ENCODE measurements around the gene ANO9. TPM values are rescaled to one million over a fixed set of nuclear protein-coding genes. Genes with fewer than 3 reads are reported as not detected.

ANO9 gene
- total RNA-seq, 2 donors from 2014 or later: 0.57 to 0.93 TPM

DNA sequence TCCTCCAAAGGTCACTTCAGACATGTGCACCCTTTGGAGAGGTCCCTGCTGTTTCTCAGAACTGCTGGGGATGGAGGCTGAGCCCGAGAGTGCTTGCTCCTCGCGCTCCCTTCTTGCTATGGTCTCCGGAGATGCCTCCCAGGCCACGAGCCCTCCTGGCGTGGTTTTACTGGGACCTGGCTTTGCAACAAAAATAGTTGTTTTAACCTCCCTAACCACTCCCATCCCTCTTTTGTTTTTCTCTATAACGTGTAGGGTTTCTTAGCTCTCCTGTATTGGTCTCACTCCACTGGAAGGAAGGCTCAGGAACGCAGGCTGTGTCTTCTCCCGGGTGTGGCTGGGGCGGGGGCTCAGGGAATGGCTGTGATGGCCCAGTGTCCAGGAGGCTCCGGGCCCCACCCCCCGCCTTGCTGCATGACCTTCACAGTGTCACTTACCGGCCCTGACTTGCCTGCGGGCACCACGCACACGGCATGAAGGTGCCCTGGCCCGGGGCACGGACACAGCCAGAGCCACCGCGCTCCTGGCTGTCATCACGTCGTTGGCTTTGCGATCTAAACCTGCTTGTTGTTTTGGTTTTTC, 13.8 kb upstream of the ANO9 start:
- intact Hi-C loops (cut with DNase I): no loop called here
- DNase-seq (ENCODE audit: low spot score): no peak

DNA sequence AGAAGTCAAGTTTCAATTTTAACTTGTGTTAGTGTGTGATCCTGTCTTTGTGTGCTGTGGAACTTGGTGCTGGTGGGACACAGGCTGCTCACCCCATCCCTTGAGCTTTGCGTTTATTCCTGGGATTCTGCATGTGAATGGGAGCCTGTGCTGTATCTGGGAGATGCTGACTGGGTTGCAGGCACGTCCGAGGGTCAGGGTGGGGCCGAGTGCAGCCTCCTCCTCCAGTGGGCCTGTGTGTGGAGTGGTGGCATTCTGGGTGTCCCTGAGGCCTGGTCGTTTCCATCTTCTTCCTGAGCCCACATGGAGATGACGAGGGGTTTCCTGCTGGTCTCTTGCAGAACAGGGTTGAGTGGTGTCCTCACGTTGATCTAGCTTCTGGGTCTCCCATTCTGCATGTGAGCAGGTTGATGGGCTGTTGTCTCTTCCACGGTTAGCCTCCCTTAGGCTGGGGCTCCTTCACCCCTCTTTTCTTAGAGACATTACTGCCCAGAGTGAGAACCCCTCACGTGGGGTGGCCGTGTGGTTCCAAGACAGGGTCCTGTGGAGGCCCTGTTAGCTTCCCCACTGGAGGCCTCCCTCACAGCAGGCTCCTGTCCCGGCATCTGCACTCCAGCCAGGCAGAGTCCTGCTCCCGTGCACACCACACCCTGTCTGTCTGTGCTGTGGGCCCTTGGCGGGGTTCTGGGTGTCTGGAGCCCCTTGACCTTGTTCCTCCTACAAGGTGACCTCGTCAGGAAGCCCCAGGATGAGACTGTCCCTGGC, 13.2 kb upstream of the ANO9 start:
- DNase-seq (ENCODE audit: low spot score): no peak
- intact Hi-C loops (cut with DNase I): no loop called here

DNA sequence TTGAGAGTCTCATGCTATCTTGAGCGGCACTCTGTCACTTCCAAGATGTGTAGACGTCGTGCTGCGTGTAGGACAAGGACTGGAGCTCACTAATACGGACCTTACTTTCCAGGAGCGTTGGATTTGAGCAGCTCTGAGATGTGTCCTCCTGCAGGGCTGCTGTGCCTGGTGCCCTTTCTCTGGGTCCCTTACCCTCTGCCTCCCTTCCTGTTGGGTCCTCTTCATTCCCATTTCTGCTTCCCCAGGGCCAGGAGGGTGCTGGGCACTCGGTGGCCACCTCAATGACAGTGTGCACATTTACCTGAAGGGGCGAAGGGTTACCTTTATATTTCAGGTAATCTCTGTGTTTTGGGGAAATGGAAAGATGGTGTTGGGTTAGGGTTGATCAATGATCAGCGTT, 12.2 kb upstream of the ANO9 start:
- no peak for DNase-seq (ENCODE audit: low spot score)
- intact Hi-C loops (cut with DNase I): no loop called here

DNA sequence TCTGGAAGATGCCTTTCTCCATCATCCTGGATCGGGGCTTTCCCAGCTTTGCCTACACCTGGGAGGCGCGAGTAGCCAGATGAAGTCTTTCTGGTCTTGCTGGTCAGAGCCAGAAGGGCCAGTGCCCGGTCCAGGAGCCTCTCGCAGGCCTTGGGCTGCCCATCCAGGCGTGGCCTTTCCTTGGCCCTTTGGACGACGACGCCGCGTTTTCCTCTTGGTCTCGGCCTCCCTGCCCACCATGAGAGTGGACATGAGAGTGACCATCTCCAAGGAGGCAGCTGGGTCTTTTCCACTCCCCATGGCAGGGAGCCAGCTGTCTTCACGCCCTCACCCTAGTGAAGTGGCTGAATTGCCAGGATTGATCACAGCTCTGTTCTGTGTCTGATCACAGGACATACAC, 11.8 kb upstream of the ANO9 start:
- intact Hi-C loops (cut with DNase I): no loop called here
- DNase-seq (ENCODE audit: low spot score): no peak

DNA sequence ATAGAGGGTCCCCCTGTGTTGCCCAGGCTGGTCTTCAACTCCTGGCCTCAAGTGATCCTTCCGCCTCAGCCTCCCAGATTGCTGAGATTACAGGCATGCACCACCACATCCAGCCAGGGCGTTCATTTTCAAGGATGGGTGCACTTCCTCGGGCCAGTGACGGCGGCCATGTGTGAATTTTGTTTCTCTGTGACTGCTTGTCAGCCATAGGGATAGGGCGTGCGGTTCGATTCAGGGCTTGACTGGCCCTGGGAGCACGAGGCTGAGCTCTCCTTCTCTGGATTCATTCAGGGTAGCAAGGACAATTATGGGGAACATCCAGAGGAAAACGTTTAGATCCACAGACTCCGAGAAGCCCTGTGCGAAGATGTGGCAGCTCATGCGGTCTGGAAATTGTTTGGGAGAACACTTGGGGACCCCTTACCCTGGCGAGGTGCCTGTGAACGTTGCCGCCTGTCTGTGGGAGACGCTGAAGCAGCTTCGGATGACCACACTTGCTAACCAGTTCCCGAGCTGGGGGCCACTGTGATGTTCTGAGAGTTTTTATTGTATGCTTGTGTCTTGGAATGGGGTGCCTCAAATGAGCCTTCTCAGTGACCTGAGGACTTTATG, 11.2 kb upstream of the ANO9 start:
- intact Hi-C loops (cut with DNase I): no loop called here
- no peak for DNase-seq (ENCODE audit: low spot score)

DNA sequence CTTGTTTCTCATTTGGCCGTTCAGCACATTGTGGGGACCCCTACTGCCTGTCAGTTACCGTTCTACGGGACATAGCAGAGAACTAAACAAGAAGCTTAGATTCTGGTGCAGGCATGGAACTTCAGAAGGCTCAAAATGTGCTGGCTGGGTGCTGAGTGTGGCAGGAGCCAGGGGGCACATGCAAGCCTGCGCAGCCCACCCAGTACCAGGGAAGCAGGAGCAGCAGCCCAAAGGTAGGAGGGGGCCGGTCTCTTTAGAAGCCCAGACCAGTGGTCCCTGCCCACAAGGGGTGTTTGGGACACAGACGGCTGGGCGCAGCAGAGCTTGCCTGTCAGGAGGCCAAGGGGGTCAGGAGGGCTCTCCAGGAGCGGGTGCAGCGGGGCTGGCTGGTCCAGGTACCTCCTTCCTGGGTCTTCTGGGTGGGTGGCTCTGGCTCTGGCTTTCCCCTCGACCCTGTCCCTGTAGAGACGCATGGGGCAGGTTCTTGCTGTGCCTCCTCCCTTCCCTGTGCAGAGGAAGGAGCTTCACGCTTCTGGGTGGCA, 10.5 kb upstream of the ANO9 start:
- intact Hi-C loops (cut with DNase I): no loop called here
- no peak for DNase-seq (ENCODE audit: low spot score)

DNA sequence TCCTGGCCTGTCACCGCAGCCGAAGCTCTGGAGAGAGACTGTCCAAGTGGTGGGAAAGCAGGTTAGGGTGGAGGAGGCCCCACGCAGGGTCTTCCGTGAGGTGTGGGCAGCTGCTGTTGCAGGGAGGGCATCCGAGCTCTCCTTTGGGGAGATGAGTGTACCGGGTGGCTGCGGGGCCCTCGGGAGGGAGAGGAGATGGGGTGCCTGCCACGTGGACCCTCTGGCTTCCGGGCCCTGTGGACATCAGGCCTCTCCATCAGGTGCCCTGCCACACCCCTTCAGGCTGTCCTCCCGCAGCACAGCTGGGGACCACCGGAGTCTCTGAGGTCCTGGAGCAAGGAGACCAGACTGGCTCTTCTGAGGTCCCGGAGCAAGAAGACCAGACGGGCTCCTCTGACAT, 9.9 kb upstream of the ANO9 start:
- no peak for DNase-seq (ENCODE audit: low spot score)
- intact Hi-C loops (cut with DNase I): no loop called here

DNA sequence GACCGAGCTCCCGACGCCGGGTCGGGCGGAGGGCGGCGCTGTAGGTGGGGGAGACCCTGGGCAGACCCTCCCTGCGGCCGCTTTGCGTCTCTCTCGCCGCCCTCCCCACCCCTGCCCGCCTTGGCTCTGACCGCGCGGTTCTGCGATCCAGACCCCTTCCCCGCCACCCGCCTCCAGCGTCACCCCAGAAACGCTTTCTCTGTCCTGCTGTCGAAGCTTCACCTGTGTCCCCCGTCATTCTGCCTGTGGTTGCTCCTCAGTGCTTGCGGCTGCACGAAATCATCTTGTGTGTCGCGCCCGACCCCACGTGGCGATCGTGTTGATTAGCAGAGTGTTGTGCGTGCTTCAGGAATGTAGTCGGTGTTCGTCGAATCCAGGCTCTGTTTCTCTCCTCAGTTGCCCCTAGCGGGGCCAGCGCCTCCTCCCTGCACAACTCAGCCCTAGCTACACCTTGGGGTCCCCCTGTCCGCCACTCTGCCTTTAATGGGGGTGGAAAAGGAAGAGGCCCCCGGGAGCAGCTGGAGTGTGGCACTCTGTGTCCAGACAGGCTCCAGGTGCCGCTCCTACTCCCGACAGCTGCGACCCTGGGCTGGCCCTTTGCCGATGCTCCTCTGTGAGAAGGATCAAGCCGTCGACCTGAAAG, 9.1 kb upstream of the ANO9 start:
- intact Hi-C loops (cut with DNase I): no loop called here
- DNase-seq (ENCODE audit: low spot score): no peak

DNA sequence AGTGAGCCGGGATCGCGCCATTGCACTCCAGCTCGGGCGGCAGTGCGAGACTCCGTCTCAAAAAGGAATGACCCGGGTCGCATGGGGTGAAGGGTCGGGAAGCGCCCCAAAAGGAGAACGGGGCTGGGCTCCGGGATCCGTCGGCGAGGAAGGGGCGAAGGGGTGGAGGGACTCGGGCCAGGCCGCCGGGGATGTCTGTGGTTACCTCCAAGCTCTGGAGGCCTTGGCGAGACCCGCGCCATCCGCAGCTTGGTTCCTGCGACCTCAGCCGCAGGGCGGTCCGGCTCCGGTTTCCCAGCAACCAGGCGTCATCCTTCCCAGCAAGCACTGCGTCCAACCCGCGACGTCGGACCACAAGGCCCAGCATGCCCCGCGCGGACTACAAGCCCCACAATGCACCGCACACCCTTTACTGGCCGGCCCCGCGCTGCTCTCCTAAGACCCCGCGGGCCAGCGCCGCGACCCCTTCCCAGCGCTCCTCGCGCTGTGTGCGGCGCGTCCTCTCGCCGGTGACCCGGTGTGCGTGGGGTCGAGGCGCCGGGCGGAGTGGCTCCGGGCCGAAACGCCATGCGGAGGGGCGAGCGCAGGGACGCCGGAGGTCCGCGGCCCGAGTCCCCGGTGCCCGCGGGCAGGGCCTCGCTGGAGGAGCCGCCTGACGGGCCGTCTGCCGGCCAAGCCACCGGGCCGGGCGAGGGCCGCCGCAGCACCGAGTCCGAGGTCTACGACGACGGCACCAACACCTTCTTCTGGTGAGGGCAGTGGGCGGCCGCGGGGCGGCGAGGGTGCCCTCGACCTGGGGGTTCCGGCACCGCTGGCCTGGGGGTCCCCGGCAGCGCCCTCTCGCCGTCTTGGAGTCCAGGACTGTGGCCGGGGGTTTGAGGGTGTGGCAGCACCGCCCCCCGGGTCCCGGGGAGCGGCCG, 8.3 kb upstream of the ANO9 start, which contains the start of gene PTDSS2:
PTDSS2 (plus strand) TSS at position 391 of the 920 bp plus-strand sequence; CDS start at position 568, 177 bp downstream.
- intact Hi-C loops (cut with DNase I): no loop called here

DNA sequence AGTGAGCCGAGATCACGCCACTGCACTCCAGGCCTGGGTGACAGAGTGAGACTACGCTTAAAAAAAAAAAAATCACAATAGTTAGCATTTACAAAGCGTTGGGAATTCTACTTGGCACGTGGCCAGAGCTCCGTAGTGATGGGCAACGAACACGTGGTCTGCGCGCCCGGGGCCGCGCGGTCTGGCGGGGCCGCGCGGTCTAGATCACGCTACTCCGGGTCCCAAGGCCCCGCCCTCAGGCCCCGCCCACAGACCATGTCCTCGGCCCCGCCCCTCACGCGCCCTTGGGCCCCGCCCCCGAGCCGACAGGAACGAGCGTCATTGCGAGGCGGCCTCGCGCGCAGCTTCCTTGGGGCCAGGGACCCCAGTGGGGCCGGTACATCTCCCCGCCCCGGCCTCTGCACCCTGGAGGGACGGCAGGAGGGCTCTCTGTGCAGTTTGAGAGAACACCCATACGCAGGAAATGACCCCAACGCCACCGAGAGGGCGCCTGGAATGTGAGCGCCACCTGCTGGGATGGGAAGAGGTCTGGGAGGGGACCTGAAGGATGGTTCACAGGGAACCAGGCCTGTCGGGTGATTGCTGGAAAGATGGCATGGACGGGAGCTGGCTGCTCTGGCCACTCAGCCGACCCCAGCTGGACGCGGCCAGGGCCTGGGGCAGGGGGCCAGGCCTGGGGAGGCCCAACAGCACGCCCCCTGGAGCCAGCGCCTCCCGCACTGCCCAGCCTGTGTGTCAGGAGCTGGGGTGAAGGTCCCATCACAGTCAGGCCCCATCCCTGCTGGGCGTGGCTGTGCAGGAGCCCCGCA, 6.3 kb upstream of the ANO9 start:
- intact Hi-C loops (cut with DNase I): no loop called here

More for the DNA sequence above, 8.3 kb upstream of the ANO9 start, which contains the start of gene PTDSS2:
- peak; percentile 99 for DNase-seq (ENCODE audit: low spot score)

DNA sequence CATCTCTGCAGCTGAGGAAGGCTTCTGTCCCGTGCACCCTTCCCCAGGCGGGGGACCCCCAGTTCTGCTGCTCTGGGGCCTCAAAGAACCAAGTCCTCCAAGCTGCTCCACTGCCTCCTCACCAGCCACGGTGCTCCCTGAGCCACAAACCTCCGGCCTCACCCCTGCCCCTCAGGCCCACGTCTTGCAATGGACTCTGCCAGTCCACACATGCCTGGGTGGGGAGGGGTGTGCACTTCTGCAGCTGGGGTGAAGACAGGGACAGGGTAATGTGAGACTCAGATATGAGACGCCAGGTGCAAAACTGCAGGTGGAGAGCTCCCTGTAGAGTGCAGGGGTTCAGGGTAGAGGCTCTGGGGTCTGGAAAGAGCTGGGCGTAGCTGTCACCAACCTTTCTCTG, 5.1 kb upstream of the ANO9 start:
- intact Hi-C loops (cut with DNase I): no loop called here
- DNase-seq (ENCODE audit: low spot score): peak; percentile 76

More for the DNA sequence above, 6.3 kb upstream of the ANO9 start:
- peak; percentile 98 for DNase-seq (ENCODE audit: low spot score)

DNA sequence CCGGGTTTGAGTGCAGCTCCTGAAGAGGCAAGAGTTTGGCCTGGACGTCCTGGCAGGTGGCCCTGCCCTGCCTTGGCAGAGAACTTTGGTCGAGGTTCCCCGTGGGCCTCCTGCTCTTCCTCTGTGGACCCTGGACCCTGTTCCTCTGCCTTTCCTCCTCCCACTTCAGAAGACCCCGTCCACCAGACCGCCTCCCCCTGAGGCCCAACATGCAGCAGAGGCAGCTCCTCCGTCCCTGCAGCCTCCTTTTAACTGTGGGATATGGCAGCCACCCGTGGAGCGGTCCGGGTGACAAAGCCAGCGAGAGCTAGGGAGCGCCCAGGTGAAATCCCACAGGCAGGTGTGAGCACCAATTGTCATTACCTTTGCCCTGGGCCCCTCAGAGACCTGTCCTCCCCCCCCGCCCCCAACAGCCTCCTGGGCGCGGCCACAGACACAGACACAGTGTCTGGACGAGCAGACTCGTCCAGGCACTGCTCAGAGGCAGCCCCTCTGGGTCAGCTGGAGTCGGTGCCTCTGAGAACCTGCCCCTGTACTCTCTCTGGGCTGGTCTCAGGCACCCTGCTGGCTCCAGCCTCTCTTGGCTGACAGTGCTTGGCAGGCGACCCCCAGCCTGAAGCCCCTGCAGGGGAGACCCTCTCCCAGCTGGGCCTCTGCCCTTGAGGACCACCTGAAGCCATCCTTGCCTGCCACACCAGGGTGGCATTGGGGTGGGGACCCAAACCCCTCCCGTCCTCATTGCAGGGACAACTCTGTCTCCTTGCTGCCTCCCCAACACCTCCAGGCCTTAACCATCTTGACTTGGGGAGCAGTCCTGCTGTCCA, 4.2 kb upstream of the ANO9 start:
- DNase-seq (ENCODE audit: low spot score): peak; percentile 76
- intact Hi-C loops (cut with DNase I): no loop called here

DNA sequence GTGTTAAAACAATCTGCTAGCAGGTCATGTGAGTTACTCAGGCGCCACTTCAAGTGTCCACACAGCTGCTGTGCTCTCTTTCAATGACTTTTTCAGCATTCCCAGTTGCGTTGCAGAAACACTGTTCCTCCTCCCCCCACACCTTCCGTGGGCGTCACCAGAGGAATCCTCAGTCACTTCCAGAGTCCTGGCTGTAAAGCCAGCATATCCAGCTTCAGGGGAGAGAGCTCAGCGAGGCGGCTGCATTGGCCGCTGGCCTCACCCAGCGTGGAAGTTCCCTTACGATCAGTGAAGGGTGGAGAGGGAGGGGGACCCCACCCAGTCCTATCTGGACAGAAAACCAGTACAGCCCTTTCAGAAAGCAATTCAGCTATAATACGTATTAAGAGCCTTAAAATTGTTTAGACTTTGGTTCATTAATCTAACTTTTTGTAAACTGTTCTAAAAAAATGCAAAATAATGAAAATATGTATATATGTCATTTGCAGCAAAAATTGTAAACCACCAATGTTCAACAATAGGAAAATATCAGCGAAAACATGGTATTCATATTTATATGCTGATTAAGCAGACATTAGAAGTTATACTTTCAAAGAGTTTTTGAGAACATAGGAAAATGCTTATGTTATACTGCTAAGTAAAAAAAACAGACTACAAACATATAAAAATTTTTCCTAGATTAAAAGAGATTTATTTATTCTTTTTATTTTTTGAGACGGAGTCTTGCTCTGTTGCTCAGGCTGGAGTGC, 2.8 kb upstream of the ANO9 start:
- intact Hi-C loops (cut with DNase I): no loop called here
- peak; percentile 78 for DNase-seq (ENCODE audit: low spot score)

DNA sequence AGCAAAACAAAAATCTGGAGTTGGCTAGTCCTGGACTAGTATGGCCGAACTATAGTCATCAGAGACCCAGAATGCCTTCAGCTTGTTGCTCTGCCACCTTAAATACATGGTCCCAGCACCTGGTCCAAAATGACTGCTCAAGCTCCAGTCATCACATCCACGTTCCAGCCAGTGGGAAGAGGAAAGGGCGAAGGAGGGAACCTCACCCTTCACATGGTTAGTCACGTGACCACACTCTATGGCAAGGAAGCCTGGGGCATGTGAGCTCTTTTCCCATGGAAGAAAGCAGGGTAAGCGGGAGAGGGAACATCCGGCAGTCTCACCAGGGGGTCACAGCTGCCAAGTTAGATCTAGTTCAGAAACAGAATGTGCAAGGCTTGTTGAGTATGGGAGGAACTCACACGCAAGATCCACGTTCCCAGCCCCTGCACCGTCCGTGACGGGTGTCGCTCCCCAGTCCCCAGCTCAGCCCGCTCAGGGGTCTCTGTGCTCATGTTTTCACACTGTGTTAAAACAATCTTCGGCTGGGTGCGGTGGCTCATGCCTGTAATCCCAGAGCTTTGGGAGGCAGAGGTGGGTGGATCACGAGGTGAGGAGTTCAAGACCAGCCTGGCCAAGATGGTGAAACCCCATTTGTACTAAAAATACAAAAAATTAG, 1.9 kb upstream of the ANO9 start:
- DNase-seq (ENCODE audit: low spot score): peak; percentile 78
- intact Hi-C loops (cut with DNase I): no loop called here

DNA sequence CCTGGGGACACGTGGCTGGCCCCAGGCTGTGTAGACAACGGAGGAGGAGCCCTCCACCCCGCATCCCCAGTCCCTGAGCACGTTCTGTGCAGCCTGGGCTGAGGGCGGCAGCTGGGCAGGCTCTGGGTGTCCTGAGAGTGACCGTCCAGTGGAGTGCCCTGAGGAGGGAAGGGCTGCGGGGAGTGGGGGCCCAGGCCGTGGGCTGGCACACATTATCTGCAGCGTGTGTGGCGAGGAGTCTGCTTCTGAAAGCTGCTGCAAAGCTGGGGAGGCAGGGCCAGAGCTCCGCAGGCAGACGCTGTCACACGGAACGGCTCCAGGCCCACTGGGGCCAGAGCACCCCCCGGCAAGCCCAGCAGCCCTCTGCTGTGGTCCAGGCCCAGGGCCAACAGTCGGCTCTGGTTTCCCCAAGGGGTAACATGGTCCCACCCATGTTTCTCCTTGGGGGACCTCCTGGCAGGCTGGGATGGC, 835 bp upstream of the ANO9 start:
- DNase-seq (ENCODE audit: low spot score): no peak
- intact Hi-C loops (cut with DNase I): no loop called here

DNA sequence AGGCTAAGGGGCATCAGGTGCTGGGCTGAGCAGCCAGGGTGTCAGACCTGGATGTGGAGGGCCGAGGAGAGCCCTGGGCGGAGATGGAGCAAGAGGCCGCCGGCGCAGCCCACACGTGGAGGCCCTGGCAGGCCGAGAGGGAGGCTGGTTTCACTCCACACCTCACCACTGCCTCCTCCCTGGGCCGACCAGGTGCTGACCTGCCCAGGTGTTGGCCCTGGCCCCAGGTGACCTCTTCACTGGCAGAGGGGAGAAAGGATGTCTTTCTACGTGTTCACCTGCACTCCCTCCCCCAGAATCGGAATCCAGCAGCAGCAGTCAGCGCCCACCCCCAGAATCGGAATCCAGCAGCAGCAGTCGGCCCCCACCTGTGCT, 781 bp downstream of the ANO9 start:
- DNase-seq (ENCODE audit: low spot score): no peak
- intact Hi-C loops (cut with DNase I): no loop called here
